Activated gamma-delta T cell treated with anti-CD3 and anti-CD28 coated beads, Interleukin-2, amount 50 U/mL, for 16 hours (primary cell): ENCODE measurements around the gene TBC1D22A.
"Not testable (repeated sequence)": the region's sequence is repeated elsewhere in the genome, so short reads cannot be mapped to it uniquely, and the experiment has no call there.

Experiments
- DNase-seq: peaks from one replicate; pipeline ENCODE4 v3.0.0-alpha.2; 2020; ENCODE audit warnings: low read depth

The TBC1D22A gene

GRCh38 chr22:46774253-46774979 lies 12.0 kb downstream of the TBC1D22A start:
- DNase-seq: no peak

GRCh38 chr22:46774980-46775849 lies 12.8 kb downstream of the TBC1D22A start:
- DNase-seq: no peak

- DNase-seq: no peak
Observed at GRCh38 chr22:46775850-46776826, 13.7 kb downstream of the TBC1D22A start.

GRCh38 chr22:46776876-46777608 lies 14.6 kb downstream of the TBC1D22A start:
- no peak for DNase-seq

- DNase-seq: no peak
Observed at GRCh38 chr22:46777609-46777970, 15.1 kb downstream of the TBC1D22A start.

GRCh38 chr22:46779023-46779422 lies 16.6 kb downstream of the TBC1D22A start:
- DNase-seq: no peak

GRCh38 chr22:46779651-46780050 lies 17.2 kb downstream of the TBC1D22A start:
- no peak for DNase-seq

- no peak for DNase-seq
Observed at GRCh38 chr22:46780453-46780852, 18.0 kb downstream of the TBC1D22A start.

GRCh38 chr22:46781291-46781690 lies 18.8 kb downstream of the TBC1D22A start:
- DNase-seq: no peak

- DNase-seq: not testable (repeated sequence)
Observed at GRCh38 chr22:46782200-46782599, 19.8 kb downstream of the TBC1D22A start.

- DNase-seq: no peak
Observed at GRCh38 chr22:46783721-46784120, 21.3 kb downstream of the TBC1D22A start.

GRCh38 chr22:46788441-46789172 lies 26.2 kb downstream of the TBC1D22A start:
- no peak for DNase-seq

GRCh38 chr22:46789992-46790391 lies 27.5 kb downstream of the TBC1D22A start:
- DNase-seq: no peak

GRCh38 chr22:46791201-46791731 lies 28.8 kb downstream of the TBC1D22A start:
- DNase-seq: peak; percentile 62

- no peak for DNase-seq
Observed at GRCh38 chr22:46792061-46792796, 29.8 kb downstream of the TBC1D22A start.

- no peak for DNase-seq
Observed at GRCh38 chr22:46792841-46793261, 30.4 kb downstream of the TBC1D22A start.

- DNase-seq: no peak
Observed at GRCh38 chr22:46793497-46793896, 31.0 kb downstream of the TBC1D22A start.

- no peak for DNase-seq
Observed at GRCh38 chr22:46794067-46794466, 31.6 kb downstream of the TBC1D22A start.

- no peak for DNase-seq
Observed at GRCh38 chr22:46794491-46794890, 32.0 kb downstream of the TBC1D22A start.

- no peak for DNase-seq
Observed at GRCh38 chr22:46795140-46795539, 32.7 kb downstream of the TBC1D22A start.
